Measurements from ENCODE around the gene MYOC. TPM values are rescaled to one million over a fixed set of nuclear protein-coding genes. Genes with fewer than 3 reads are reported as not detected.
"Not testable (repeated sequence)": the region's sequence is repeated elsewhere in the genome, so short reads cannot be mapped to it uniquely, and the experiment has no call there.

MYOC gene
- total RNA-seq, 5 donors from 2014 or later (not counting 1 experiment from before 2014, with no cell fraction given): not detected

DNA sequence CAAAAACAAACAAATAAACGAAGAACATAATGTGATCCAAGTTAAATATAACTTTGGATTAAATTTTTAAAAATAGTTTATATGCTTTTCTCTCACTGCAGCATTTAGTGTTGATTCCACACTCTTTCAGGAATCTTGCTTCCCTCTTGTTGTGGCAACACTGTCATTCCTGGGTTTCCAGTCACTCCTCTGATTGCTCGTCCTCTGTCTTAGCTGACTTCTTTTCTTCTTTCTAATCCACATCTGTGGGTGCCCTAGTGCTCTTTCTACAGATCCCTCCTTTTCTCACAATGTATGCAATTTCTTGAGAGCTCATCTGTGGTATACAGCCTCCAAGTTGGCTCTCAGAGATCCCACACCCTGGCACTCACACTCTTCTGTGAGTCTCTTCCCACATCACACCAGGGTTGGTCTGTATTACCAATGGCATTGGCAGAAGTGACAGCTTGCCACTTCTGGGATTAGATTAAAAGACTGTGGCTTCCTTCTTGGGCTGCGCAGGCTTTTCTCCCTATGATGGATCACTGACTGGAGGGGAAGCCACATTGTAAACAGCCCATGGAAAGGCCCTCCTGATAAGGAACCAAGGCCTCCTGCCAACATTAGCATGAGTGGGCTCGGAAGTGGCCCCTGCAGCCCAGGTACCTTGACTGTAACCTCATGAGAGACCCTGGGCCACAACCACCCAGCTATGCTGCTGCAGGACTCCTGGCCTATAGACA is 11.5 kb upstream of the MYOC start:
- WGBS (ENCODE audit: insufficient coverage): 68% methylated on average over 3 of the region's 4 CpGs
- no peaks in the 10 kb centered on the region for H3K36me3 ChIP-seq (ENCODE audit: control insufficient read depth in 2 of 2, extremely low read depth in 1 of 2, insufficient read depth in 1 of 2, low read length in 1 of 2)
- H3K27me3 ChIP-seq (replicated peaks in 1 of 2; ENCODE audit: control insufficient read depth in 2 of 2, extremely low read depth in 1 of 2, insufficient read depth in 2 of 2, low read length in 1 of 2): peaks cover 0 to 3% of the 10 kb centered on the region in 2 experiments
- no peaks in the 10 kb centered on the region for H3K9me3 Mint-ChIP-seq
- no peak for DNase-seq
- peaks cover 0 to 6% of the 10 kb centered on the region in 2 donors for H3K27me3 Mint-ChIP-seq
- H3K27ac Mint-ChIP-seq: no peak overlapping the region
- no peaks in the 10 kb centered on the region for H3K9me3 ChIP-seq
- no peaks in the 10 kb centered on the region for H3K36me3 Mint-ChIP-seq
- no peak overlapping the region for H3K4me3 Mint-ChIP-seq
- H3K4me1 ChIP-seq (ENCODE audit: control insufficient read depth in 1 of 2, extremely low read depth in 1 of 2, insufficient read depth in 2 of 2, low read length in 2 of 2): no peaks in the 10 kb centered on the region
- no peak overlapping the region for H3K4me3 ChIP-seq (ENCODE audit: control insufficient read depth in 1 of 2, extremely low read depth in 1 of 2, low read length in 1 of 2)
- H3K27ac ChIP-seq (ENCODE audit: low read length): no peak overlapping the region
- POLR2A ChIA-PET: no interaction called here
- ATAC-seq (replicated peaks in 1 of 4): no peak
- H3K4me1 Mint-ChIP-seq: no peaks in the 10 kb centered on the region
- CTCF ChIA-PET: no interaction called here

DNA sequence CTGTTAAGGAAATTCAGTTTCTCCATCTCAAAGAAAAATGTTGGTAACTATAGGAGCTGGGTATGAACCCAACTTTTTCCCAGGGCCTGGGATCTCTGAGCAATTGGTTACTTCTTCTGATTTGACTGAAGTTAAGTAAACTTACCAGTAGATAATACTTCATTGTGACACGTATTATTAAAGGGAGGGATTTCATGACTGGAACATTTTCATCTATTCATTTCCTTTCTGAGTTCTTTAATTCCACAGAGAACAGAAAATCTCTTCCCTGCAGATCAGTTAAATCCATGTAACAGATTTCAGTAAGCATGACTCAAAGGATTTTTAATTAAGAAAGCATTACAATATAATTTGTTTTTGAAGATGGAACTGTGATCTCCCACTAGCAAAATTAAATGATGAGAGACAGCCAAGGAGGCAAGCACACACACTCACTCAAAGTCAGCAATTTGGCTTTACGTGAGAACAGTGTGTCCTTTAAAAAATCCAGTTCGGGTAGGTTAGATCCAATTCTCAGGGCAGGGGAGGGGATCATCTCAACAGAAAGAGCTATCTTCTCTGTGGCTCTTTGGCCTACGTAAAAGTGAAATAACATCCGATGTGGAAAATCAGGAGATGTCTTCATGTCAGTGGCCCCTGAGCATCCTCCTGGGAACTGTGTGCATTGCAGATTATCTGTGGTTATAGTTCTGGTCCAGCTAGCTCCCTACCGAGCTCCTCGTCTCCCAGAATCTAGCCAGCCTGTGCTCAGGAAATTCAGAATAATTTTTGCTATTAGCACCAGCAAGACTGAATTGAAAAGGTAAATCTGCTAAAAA is 10.8 kb upstream of the MYOC start:
- Histone ChIP-seq H3K4me1 (ENCODE audit: control insufficient read depth in 1 of 2, extremely low read depth in 1 of 2, insufficient read depth in 2 of 2, low read length in 2 of 2) (no peaks in the 10 kb centered on the region), H3K4me3 (ENCODE audit: control insufficient read depth in 1 of 2, extremely low read depth in 1 of 2, low read length in 1 of 2) (no peak overlapping the region), H3K36me3 (ENCODE audit: control insufficient read depth in 2 of 2, extremely low read depth in 1 of 2, insufficient read depth in 1 of 2, low read length in 1 of 2) (no peaks in the 10 kb centered on the region), H3K27ac (ENCODE audit: low read length) (no peak overlapping the region), H3K27me3 (replicated peaks in 1 of 2; ENCODE audit: control insufficient read depth in 2 of 2, extremely low read depth in 1 of 2, insufficient read depth in 2 of 2, low read length in 1 of 2) (peaks cover 0 to 2% of the 10 kb centered on the region in 2 experiments), H3K9me3 (no peaks in the 10 kb centered on the region)
- no peak overlapping the region for H3K4me3 Mint-ChIP-seq
- ChIA-PET CTCF (no interaction called here), POLR2A (no interaction called here)
- no peaks in the 10 kb centered on the region for H3K36me3 Mint-ChIP-seq
- H3K27ac Mint-ChIP-seq: no peak overlapping the region
- H3K9me3 Mint-ChIP-seq: no peaks in the 10 kb centered on the region
- H3K4me1 Mint-ChIP-seq: no peaks in the 10 kb centered on the region
- no peak for DNase-seq
- peaks cover 0 to 6% of the 10 kb centered on the region in 2 donors for H3K27me3 Mint-ChIP-seq
- ATAC-seq (replicated peaks in 1 of 4): no peak
- 90% methylated on average over 2 of the region's 7 CpGs for WGBS (ENCODE audit: insufficient coverage)

- Mint-ChIP-seq H3K4me3 (no peak overlapping the region), H3K9me3 (no peaks in the 10 kb centered on the region), H3K27ac (no peak overlapping the region), H3K4me1 (no peaks in the 10 kb centered on the region), H3K36me3 (no peaks in the 10 kb centered on the region), H3K27me3 (peaks cover 6 to 7% of the 10 kb centered on the region in 2 donors)
- Histone ChIP-seq H3K27me3 (replicated peaks in 1 of 2; ENCODE audit: control insufficient read depth in 2 of 2, extremely low read depth in 1 of 2, insufficient read depth in 2 of 2, low read length in 1 of 2) (peaks cover 0 to 2% of the 10 kb centered on the region in 2 experiments), H3K9me3 (no peaks in the 10 kb centered on the region), H3K36me3 (ENCODE audit: control insufficient read depth in 2 of 2, extremely low read depth in 1 of 2, insufficient read depth in 1 of 2, low read length in 1 of 2) (no peaks in the 10 kb centered on the region), H3K27ac (ENCODE audit: low read length) (no peak overlapping the region), H3K4me3 (ENCODE audit: control insufficient read depth in 1 of 2, extremely low read depth in 1 of 2, low read length in 1 of 2) (no peak overlapping the region), H3K4me1 (ENCODE audit: control insufficient read depth in 1 of 2, extremely low read depth in 1 of 2, insufficient read depth in 2 of 2, low read length in 2 of 2) (no peaks in the 10 kb centered on the region)
- 82% methylated on average over 1 of the region's 5 CpGs for whole genome bisulfite sequencing (ENCODE audit: insufficient coverage)
- ATAC-seq (replicated peaks in 1 of 4) (no peak), DNase-seq (no peak)
- POLR2A ChIA-PET: no interaction called here
- CTCF ChIA-PET: no interaction called here
Measured at GRCh38 chr1:171661076-171661650, 8.7 kb upstream of the MYOC start.

DNA sequence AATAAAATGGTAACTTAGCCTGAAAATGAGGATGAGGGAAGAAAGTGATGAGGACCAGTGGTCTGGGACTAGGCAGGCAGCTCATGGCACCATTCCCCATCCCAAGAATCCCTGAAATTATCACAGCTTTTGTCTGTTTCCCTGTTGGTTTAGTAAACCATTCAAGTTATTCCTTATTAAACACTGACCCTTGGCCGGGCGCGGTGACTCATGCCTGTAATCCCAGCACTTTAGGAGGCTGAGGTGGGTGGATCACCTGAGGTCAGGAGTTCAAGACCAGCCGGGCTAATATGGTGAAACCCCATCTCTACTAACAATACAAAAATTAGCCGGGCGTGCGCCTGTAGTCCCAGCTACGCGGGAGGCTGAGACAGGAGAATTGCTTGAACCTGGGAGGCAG is 3.7 kb upstream of the MYOC start:
- no CpG with 5 or more reads among the region's 9 CpGs for WGBS (ENCODE audit: insufficient coverage)
- H3K4me3 ChIP-seq (ENCODE audit: control insufficient read depth in 1 of 2, extremely low read depth in 1 of 2, low read length in 1 of 2); POLR2A ChIA-PET; H3K36me3 ChIP-seq (ENCODE audit: control insufficient read depth in 2 of 2, extremely low read depth in 1 of 2, insufficient read depth in 1 of 2, low read length in 1 of 2); H3K9me3 Mint-ChIP-seq; H3K4me1 ChIP-seq (ENCODE audit: control insufficient read depth in 1 of 2, extremely low read depth in 1 of 2, insufficient read depth in 2 of 2, low read length in 2 of 2); H3K9me3 ChIP-seq; H3K36me3 Mint-ChIP-seq; ATAC-seq (replicated peaks in 1 of 4); DNase-seq; H3K27ac Mint-ChIP-seq; H3K4me3 Mint-ChIP-seq; H3K27ac ChIP-seq (ENCODE audit: low read length): not testable (repeated sequence)
- H3K27me3 Mint-ChIP-seq: peaks cover 12 to 16% of the 10 kb centered on the region in 2 donors
- peaks cover 9 to 12% (median 11%) of the 10 kb centered on the region in 3 donors for H3K4me1 Mint-ChIP-seq
- H3K27me3 ChIP-seq (replicated peaks in 1 of 2; ENCODE audit: control insufficient read depth in 2 of 2, extremely low read depth in 1 of 2, insufficient read depth in 2 of 2, low read length in 1 of 2): peaks cover 0 to 23% of the 10 kb centered on the region in 2 experiments
- CTCF ChIA-PET: interaction anchor here in 1 of 2 donors (2.0 kb wide), 1 partner anchor 11 kb away, joined by 9 read pairs; no protein-coding TSS in a partner anchor

- Mint-ChIP-seq H3K36me3 (no peaks in the 10 kb centered on the region), H3K27ac (no peak overlapping the region), H3K27me3 (peaks cover 15 to 16% of the 10 kb centered on the region in 2 donors), H3K4me3 (peak overlapping the region in 2 of 3 donors; percentile 11 to 43), H3K9me3 (no peaks in the 10 kb centered on the region), H3K4me1 (peaks cover 9 to 12% (median 11%) of the 10 kb centered on the region in 3 donors)
- Histone ChIP-seq H3K27ac (ENCODE audit: low read length) (no peak overlapping the region), H3K4me3 (ENCODE audit: control insufficient read depth in 1 of 2, extremely low read depth in 1 of 2, low read length in 1 of 2) (no peak overlapping the region), H3K27me3 (replicated peaks in 1 of 2; ENCODE audit: control insufficient read depth in 2 of 2, extremely low read depth in 1 of 2, insufficient read depth in 2 of 2, low read length in 1 of 2) (peaks cover 0 to 23% of the 10 kb centered on the region in 2 experiments), H3K4me1 (ENCODE audit: control insufficient read depth in 1 of 2, extremely low read depth in 1 of 2, insufficient read depth in 2 of 2, low read length in 2 of 2) (peaks cover 4 to 5% of the 10 kb centered on the region in 2 experiments), H3K9me3 (no peaks in the 10 kb centered on the region), H3K36me3 (ENCODE audit: control insufficient read depth in 2 of 2, extremely low read depth in 1 of 2, insufficient read depth in 1 of 2, low read length in 1 of 2) (no peaks in the 10 kb centered on the region)
- POLR2A ChIA-PET: no interaction called here
- DNase-seq (no peak), ATAC-seq (replicated peaks in 1 of 4) (no peak)
- 87% methylated on average over 4 of the region's 6 CpGs for WGBS (ENCODE audit: insufficient coverage)
- CTCF ChIA-PET: interaction anchor here (0.7 to 2.0 kb wide), 4 partner anchors 10 to 324 kb away, joined by 3 to 9 read pairs (median 4); no protein-coding TSS in a partner anchor
Measured at GRCh38 chr1:171655746-171656116, 3.2 kb upstream of the MYOC start.

DNA sequence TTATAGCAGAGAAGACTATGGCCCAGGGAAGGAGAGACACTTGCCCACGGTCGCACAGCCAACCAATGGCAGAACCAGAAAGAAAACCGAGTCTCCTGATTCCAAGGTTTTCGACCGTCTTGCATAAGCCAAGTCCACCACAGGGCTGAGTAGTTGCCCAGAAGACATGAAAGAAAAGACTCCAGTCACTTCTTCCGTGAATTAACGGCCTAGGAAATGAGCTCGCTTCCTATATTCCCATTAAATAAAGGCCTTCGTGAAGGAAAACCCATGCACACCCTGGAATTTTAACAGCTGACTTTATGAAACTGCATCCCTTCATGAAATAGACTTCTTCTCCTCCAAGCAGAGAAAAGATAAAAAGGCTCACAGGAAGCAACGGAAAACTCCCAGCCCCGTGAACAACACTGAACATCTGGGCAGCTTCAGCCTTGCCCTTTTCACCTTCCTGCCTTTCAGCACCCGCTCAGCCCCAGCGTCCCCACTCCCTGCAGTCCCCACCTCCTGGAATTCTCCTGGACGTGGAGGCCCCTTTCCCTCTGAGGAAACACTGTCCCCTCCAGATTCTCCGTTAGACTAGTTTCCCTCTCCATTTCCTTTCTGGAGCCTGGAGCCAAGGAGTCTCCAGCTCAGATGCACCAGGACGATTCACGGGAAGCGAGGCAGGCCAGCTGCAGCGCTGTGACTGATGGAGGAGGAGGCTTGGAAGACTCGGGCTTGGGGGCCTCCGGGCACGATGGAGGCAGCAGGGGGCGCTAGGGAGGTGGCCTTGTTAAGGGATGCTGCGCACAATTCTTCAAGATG is 2.7 kb upstream of the MYOC start:
- Histone ChIP-seq H3K36me3 (ENCODE audit: control insufficient read depth in 2 of 2, extremely low read depth in 1 of 2, insufficient read depth in 1 of 2, low read length in 1 of 2) (no peaks in the 10 kb centered on the region), H3K4me3 (ENCODE audit: control insufficient read depth in 1 of 2, extremely low read depth in 1 of 2, low read length in 1 of 2) (no peak overlapping the region), H3K27ac (ENCODE audit: low read length) (no peak overlapping the region), H3K4me1 (ENCODE audit: control insufficient read depth in 1 of 2, extremely low read depth in 1 of 2, insufficient read depth in 2 of 2, low read length in 2 of 2) (peaks cover 4 to 5% of the 10 kb centered on the region in 2 experiments), H3K27me3 (replicated peaks in 1 of 2; ENCODE audit: control insufficient read depth in 2 of 2, extremely low read depth in 1 of 2, insufficient read depth in 2 of 2, low read length in 1 of 2) (peaks cover 0 to 23% of the 10 kb centered on the region in 2 experiments), H3K9me3 (no peaks in the 10 kb centered on the region)
- ChIA-PET CTCF (interaction anchor here (0.7 to 2.0 kb wide), 5 partner anchors 9 to 324 kb away, joined by 3 to 9 read pairs (median 4); no protein-coding TSS in a partner anchor), POLR2A (no interaction called here)
- peaks cover 15 to 16% of the 10 kb centered on the region in 2 donors for H3K27me3 Mint-ChIP-seq
- no peaks in the 10 kb centered on the region for H3K36me3 Mint-ChIP-seq
- H3K4me3 Mint-ChIP-seq: peak overlapping the region in 2 of 3 donors; percentile 11 to 43
- 20% methylated on average over 16 of the region's 24 CpGs for WGBS (ENCODE audit: insufficient coverage)
- no peaks in the 10 kb centered on the region for H3K9me3 Mint-ChIP-seq
- H3K4me1 Mint-ChIP-seq: peaks cover 9 to 12% (median 11%) of the 10 kb centered on the region in 3 donors
- peak; percentile 3 to 68 (median 47) for DNase-seq
- ATAC-seq (replicated peaks in 1 of 4): peak; percentile 37 to 71 (median 62)
- H3K27ac Mint-ChIP-seq: no peak overlapping the region

All from T-cell (primary cell).